Hair follicular keratinocyte (primary cell): ENCODE data around the gene MPST. TPM values are rescaled to one million over a fixed set of nuclear protein-coding genes. Genes with fewer than 3 reads are reported as not detected.

Experiments used
- total RNA-seq: library from RNA; depleted of rRNA; stranded (reverse); fragments of >200 nt; gene quantifications from 2 replicates; pipeline ENCODE4 v1.2.3, GENCODE V29; 2015

Gene MPST
- 203 and 213 TPM in 2 replicates for total RNA-seq

GRCh38 chr22:37019309-37020191 lies at the start of gene MPST, which contains the start of gene TST:
Gene MPST, plus strand, starts transcription at chr22:37019742. Its CDS starts 95 bp downstream, at chr22:37019837.
Gene TST, minus strand, starts transcription at chr22:37019447. Its CDS starts 715 bp downstream, at chr22:37018732.

GRCh38 chr22:37051391-37052385 lies 32.1 kb downstream of the MPST start, which contains the start of gene KCTD17:
Gene KCTD17, plus strand, starts transcription at chr22:37051742. Its CDS starts 19 bp downstream, at chr22:37051761.

Other genes starting within 250 kb of the MPST start
- gene IFT27, start 243.6 kb upstream of the MPST start, total RNA-seq = 12.2 and 14.2 TPM in 2 replicates
- gene PVALB, start 202.7 kb upstream of the MPST start, total RNA-seq = not detected in 2 replicates
- 0.76 TPM in 1 of 2 replicates, not detected in the other for gene NCF4, start 158.7 kb upstream of the MPST start, total RNA-seq
- not detected in 2 replicates for gene CSF2RB, start 106.1 kb upstream of the MPST start, total RNA-seq
- gene TST, start 295 bp upstream of the MPST start, total RNA-seq = 39.5 and 42.4 TPM in 2 replicates
- gene KCTD17, start 32.0 kb downstream of the MPST start, total RNA-seq = 19.0 and 22.7 TPM in 2 replicates
- gene TMPRSS6, start 90.0 kb downstream of the MPST start, total RNA-seq = not detected in 2 replicates
- 0.08 and 1.9 TPM in 2 replicates for gene IL2RB, start 130.2 kb downstream of the MPST start, total RNA-seq
- 7.8 and 9.9 TPM in 2 replicates for gene C1QTNF6, start 168.5 kb downstream of the MPST start, total RNA-seq
- not detected in 2 replicates for gene SSTR3, start 192.7 kb downstream of the MPST start, total RNA-seq
- gene RAC2, start 224.5 kb downstream of the MPST start, total RNA-seq = 153 and 181 TPM in 2 replicates